A549 (cell line): ENCODE data around the gene TECTB.

Experiments
- CEBPB ChIP-seq, 2 experiments: fragments of >200 bp in 1 of 2; sonication (Bioruptor Twin) in 1 of 2; formaldehyde crosslinking in 1 of 2; IDR thresholded peaks; 2 replicates each; pipeline ENCODE4 v1.6.1; 2012 to 2016
- EHF ChIP-seq: fragments of 250-450 bp; sonication (Bioruptor Pico); IDR thresholded peaks from 2 replicates; pipeline ENCODE4 v1.5.0; 2020; ENCODE audit warnings: mild to moderate bottlenecking
- ESRRA ChIP-seq: fragments of 150-350 bp; IDR thresholded peaks from 2 replicates; pipeline ENCODE4 v1.6.1; 2014; ENCODE audit warnings: mild to moderate bottlenecking, low read length, borderline replicate concordance
- NFE2L2 ChIP-seq: fragments of 150-350 bp; conservative IDR thresholded peaks from 2 replicates; pipeline ENCODE4 v1.6.1; 2014; ENCODE audit warnings: low read length
- POLR2A ChIP-seq: IDR thresholded peaks from 2 replicates; pipeline ENCODE4 v1.6.1; 2012; ENCODE audit warnings: mild to moderate bottlenecking, low read length
- POLR2AphosphoS2 ChIP-seq: conservative IDR thresholded peaks from 2 replicates; pipeline ENCODE4 v1.6.1; 2012; ENCODE audit warnings: low read length, improper control_type of control experiment, inconsistent platforms
- SMC3 ChIP-seq: fragments of >200 bp; sonication (Bioruptor Twin); formaldehyde crosslinking; IDR thresholded peaks from 3 replicates; pipeline ENCODE4 v1.6.1; 2018; ENCODE audit warnings: inconsistent platforms
- TF ChIP-seq, protein P1 (sequence below): fragments of >200 bp; sonication (Bioruptor Twin); formaldehyde crosslinking; IDR thresholded peaks from 3 replicates; pipeline ENCODE4 v1.5.1; 2016
- TF ChIP-seq, protein P2 (sequence below): IDR thresholded peaks from 2 replicates; pipeline ENCODE4 v1.6.1; 2012

DNA sequence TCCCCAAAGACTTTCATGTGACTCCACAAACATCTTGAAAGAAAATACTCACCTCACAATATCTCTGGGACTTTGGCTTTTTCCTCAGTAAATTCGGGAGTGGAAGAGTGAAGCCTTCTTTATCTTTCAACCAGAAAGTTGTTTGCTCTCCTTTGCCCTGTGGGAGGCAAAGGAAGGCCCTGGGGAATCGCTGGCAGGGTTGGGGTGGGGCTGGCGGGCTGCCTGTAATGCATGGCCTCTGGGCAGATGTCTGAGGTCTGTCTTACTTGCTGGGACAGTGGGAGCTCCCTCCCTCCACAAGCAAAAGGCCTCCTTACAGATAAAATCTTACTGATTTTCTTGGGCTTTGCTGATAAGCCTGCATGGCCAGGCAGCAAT is 24.9 kb downstream of the TECTB start:
- TF ChIP-seq, protein P1, sequence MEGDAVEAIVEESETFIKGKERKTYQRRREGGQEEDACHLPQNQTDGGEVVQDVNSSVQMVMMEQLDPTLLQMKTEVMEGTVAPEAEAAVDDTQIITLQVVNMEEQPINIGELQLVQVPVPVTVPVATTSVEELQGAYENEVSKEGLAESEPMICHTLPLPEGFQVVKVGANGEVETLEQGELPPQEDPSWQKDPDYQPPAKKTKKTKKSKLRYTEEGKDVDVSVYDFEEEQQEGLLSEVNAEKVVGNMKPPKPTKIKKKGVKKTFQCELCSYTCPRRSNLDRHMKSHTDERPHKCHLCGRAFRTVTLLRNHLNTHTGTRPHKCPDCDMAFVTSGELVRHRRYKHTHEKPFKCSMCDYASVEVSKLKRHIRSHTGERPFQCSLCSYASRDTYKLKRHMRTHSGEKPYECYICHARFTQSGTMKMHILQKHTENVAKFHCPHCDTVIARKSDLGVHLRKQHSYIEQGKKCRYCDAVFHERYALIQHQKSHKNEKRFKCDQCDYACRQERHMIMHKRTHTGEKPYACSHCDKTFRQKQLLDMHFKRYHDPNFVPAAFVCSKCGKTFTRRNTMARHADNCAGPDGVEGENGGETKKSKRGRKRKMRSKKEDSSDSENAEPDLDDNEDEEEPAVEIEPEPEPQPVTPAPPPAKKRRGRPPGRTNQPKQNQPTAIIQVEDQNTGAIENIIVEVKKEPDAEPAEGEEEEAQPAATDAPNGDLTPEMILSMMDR = no peak
- TF ChIP-seq, protein P2, sequence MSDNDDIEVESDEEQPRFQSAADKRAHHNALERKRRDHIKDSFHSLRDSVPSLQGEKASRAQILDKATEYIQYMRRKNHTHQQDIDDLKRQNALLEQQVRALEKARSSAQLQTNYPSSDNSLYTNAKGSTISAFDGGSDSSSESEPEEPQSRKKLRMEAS = no peak
- TF ChIP-seq CEBPB (IDR thresholded peaks at IDR 0.05) (no peak), POLR2A (no peak), ESRRA (no peak), NFE2L2 (no peak), EHF (no peak), SMC3 (no peak), POLR2AphosphoS2 (no peak)
